Body of pancreas (tissue), 4 donors: ENCODE data around the gene DHRS7.

Source experiments
- POLR2A ChIP-seq, 3 donors: fragments of 450-650 bp; IDR thresholded peaks; one replicate each; pipeline ENCODE4 v1.6.1; 2016; ENCODE audit warnings: antibody characterized with exemption in 3 of 3, mild to moderate bottlenecking in 2 of 3
- TF ChIP-seq, protein P1 (sequence below), 7 experiments: fragments of 450-650 bp in 4 of 7; fragments of 200-600 bp in 3 of 7; sonication (generic) in 3 of 7; IDR thresholded peaks; one replicate each; pipeline ENCODE4 v1.5.1; 2016 to 2019; ENCODE audit warnings: antibody characterized with exemption in 7 of 7

DNA sequence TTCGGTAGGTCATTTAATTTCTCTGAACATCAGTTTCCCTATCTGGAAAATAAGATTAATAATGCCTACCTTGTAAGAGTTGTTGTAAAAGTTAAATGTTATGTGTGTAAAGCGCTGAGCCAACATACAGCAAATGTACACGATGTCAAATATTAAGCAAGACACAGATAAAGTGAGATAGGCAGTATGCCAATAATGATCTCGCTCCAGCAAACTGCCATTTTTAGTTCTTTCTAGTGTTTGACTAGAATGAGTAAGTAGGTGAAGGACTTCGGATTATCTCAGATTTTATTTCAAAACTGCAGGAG lies 840 bp downstream of the DHRS7 start:
- TF ChIP-seq, protein P1, sequence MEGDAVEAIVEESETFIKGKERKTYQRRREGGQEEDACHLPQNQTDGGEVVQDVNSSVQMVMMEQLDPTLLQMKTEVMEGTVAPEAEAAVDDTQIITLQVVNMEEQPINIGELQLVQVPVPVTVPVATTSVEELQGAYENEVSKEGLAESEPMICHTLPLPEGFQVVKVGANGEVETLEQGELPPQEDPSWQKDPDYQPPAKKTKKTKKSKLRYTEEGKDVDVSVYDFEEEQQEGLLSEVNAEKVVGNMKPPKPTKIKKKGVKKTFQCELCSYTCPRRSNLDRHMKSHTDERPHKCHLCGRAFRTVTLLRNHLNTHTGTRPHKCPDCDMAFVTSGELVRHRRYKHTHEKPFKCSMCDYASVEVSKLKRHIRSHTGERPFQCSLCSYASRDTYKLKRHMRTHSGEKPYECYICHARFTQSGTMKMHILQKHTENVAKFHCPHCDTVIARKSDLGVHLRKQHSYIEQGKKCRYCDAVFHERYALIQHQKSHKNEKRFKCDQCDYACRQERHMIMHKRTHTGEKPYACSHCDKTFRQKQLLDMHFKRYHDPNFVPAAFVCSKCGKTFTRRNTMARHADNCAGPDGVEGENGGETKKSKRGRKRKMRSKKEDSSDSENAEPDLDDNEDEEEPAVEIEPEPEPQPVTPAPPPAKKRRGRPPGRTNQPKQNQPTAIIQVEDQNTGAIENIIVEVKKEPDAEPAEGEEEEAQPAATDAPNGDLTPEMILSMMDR (IDR thresholded peaks at IDR 0.05), result no peak
- no peak for TF ChIP-seq POLR2A (IDR thresholded peaks at IDR 0.05)
